HepG2 (cell line): ENCODE measurements around the gene TSHZ2. TPM values are rescaled to one million over a fixed set of nuclear protein-coding genes. Genes with fewer than 3 reads are reported as not detected.

Experiments used
- ATAC-seq: fragments of 200-7000 bp; cut with Tn5 transposase; 3 replicates; pipeline ENCODE4 v1.9.1; 2020; ENCODE audit warnings: mild to moderate bottlenecking, moderate library complexity
- BruUV-seq: library from RNA; stranded (reverse); fragments of 400-500 nt; replicated peaks from 2 replicates; lab custom pipeline; 2021; lab: Mats Ljungman, UMichigan
- CTCF ChIA-PET: fragments of 300-600 bp; formaldehyde crosslinking; extraction: SDS; loops from one replicate; lab custom pipeline; 2021; ENCODE audit warnings: low total read pairs, inconsistent platforms, low intra/inter-chr PET ratio; lab: Yijun Ruan, JAX
- POLR2A ChIA-PET: fragments of 350-600 bp; sonication (Branson Sonifier 250); formaldehyde crosslinking; loops from one replicate; lab custom pipeline; 2020; ENCODE audit warnings: antibody characterized with exemption, inconsistent platforms; lab: Yijun Ruan, JAX
- DNase-seq: peaks from one replicate; pipeline ENCODE4 v3.0.0-alpha.2; 2015; ENCODE audit warnings: low spot score
- FAIRE-seq: peaks from 3 replicates; lab custom pipeline; 2011; peaks lifted over from hg19 to GRCh38; lab: Jason Lieb, UNC
- H2AFZ ChIP-seq: one replicate; pipeline ENCODE4 v1.6.1; 2011; ENCODE audit warnings: low read length, inconsistent platforms
- H3K27ac ChIP-seq: fragments of 300-600 bp; 3 replicates; pipeline ENCODE4 v1.8.0; 2011; ENCODE audit warnings: mixed run types, mild to moderate bottlenecking, mixed read lengths, low read length, inconsistent platforms; ENCODE audit not compliant: insufficient read depth; ENCODE audit errors: extremely low read length
- H3K27me3 ChIP-seq, 2 experiments: fragments of 200-600 bp in 1 of 2; 2 replicates in 1 of 2; 3 replicates in 1 of 2; pipeline versions ENCODE4 v1.6.0 to v1.8.0; 2011; ENCODE audit warnings: low read length in 2 of 2, mild to moderate bottlenecking in 2 of 2, moderate library complexity in 2 of 2, inconsistent platforms in 1 of 2; ENCODE audit not compliant: insufficient read depth in 2 of 2, control insufficient read depth in 1 of 2
- H3K36me3 ChIP-seq, 2 experiments: fragments of 200-600 bp in 1 of 2; replicated peaks in 1 of 2; 2 replicates in 1 of 2; 3 replicates in 1 of 2; pipeline versions ENCODE4 v1.5.1 to v1.8.0; 2011; ENCODE audit warnings: low read length in 2 of 2, inconsistent platforms in 1 of 2; ENCODE audit not compliant: insufficient read depth in 2 of 2, control insufficient read depth in 1 of 2
- H3K4me1 ChIP-seq: 2 replicates; pipeline ENCODE4 v1.5.1; 2012; ENCODE audit warnings: low read length, inconsistent platforms; ENCODE audit not compliant: insufficient read depth
- H3K4me2 ChIP-seq: 2 replicates; pipeline ENCODE4 v1.6.0; 2011; ENCODE audit warnings: low read depth, low read length, inconsistent platforms
- H3K4me3 ChIP-seq, 3 experiments: fragments of 200-600 bp in 1 of 3; sonication (generic), shearing (Covaris generic) in 1 of 3; replicated peaks in 1 of 3; 2 replicates each; pipeline ENCODE4 v1.5.1; 2011 to 2016; ENCODE audit warnings: low read length in 3 of 3, inconsistent platforms in 2 of 3, low read depth in 2 of 3, mild to moderate bottlenecking in 2 of 3, control low read depth in 1 of 3, mixed read lengths in 1 of 3; ENCODE audit not compliant: insufficient read depth in 1 of 3
- H3K79me2 ChIP-seq: one replicate; pipeline ENCODE4 v1.6.1; 2011; ENCODE audit warnings: low read length, inconsistent platforms; ENCODE audit not compliant: insufficient read depth
- H3K9ac ChIP-seq: 2 replicates; pipeline ENCODE4 v1.6.0; 2011; ENCODE audit warnings: mild to moderate bottlenecking, low read depth, low read length, inconsistent platforms; ENCODE audit not compliant: insufficient read depth
- H3K9me3 ChIP-seq: 2 replicates; pipeline ENCODE4 v1.5.1; 2012; ENCODE audit warnings: mild to moderate bottlenecking, low read length
- H4K20me1 ChIP-seq: 2 replicates; pipeline ENCODE4 v1.6.0; 2011; ENCODE audit warnings: inconsistent platforms, mild to moderate bottlenecking, low read length, moderate library complexity; ENCODE audit not compliant: insufficient read depth
- CBX5 ChIP-seq: sonication (generic); formaldehyde crosslinking; IDR thresholded peaks from 2 replicates; pipeline ENCODE4 v1.4.0; 2020; ENCODE audit warnings: missing genetic modification reagents, borderline replicate concordance
- NAIF1 ChIP-seq: sonication (generic); formaldehyde crosslinking; IDR thresholded peaks from 2 replicates; pipeline ENCODE4 v1.5.0; 2020; ENCODE audit warnings: mild to moderate bottlenecking, missing genetic modification reagents, borderline replicate concordance
- NFRKB ChIP-seq: fragments of 450-650 bp; IDR thresholded peaks from 2 replicates; pipeline ENCODE4 v1.6.1; 2017
- POLR2A ChIP-seq, 2 experiments: IDR thresholded peaks; 2 replicates each; pipeline ENCODE4 v1.6.1; 2011; ENCODE audit warnings: low read depth in 2 of 2, low read length in 2 of 2, mild to moderate bottlenecking in 1 of 2, moderate library complexity in 1 of 2; ENCODE audit not compliant: insufficient read depth in 1 of 2
- ZFP36 ChIP-seq: fragments of 150-350 bp; IDR thresholded peaks from 2 replicates; pipeline ENCODE4 v1.6.1; 2018; ENCODE audit warnings: borderline replicate concordance, low read length, low read depth; ENCODE audit not compliant: partially characterized antibody
- ZNF12 ChIP-seq: sonication (generic); formaldehyde crosslinking; IDR thresholded peaks from 2 replicates; pipeline ENCODE4 v1.5.0; 2020; ENCODE audit warnings: missing genetic modification reagents
- ZNF296 ChIP-seq: sonication (generic); formaldehyde crosslinking; conservative IDR thresholded peaks from 2 replicates; pipeline ENCODE4 v1.5.0; 2020; ENCODE audit warnings: mild to moderate bottlenecking, missing genetic modification reagents
- ZNF350 ChIP-seq: sonication (generic); formaldehyde crosslinking; IDR thresholded peaks from 2 replicates; pipeline ENCODE4 v1.4.0; 2020; ENCODE audit warnings: mild to moderate bottlenecking, low read depth, missing genetic modification reagents, borderline replicate concordance
- ZNF496 ChIP-seq: sonication (generic); formaldehyde crosslinking; IDR thresholded peaks from 2 replicates; pipeline ENCODE4 v1.8.1; 2023; ENCODE audit warnings: mild to moderate bottlenecking, moderate library complexity, missing genetic modification reagents; ENCODE audit not compliant: insufficient replicate concordance
- ZNF781 ChIP-seq: sonication (generic); formaldehyde crosslinking; IDR thresholded peaks from 2 replicates; pipeline ENCODE4 v1.5.1; 2020; ENCODE audit warnings: borderline replicate concordance, mild to moderate bottlenecking, missing genetic modification reagents; ENCODE audit errors: not compliant biosample characterization
- WGBS: methylation state at CpG from one replicate; pipeline ENCODE4 v1.1.6; 2017; ENCODE audit warnings: low lambda C conversion rate; 5-methylcytosine and 5-hydroxymethylcytosine counted together
- in situ Hi-C: cut with HindIII; loops from 2 replicates; pipeline ENCODE4 v1.10.0; 2017; ENCODE audit warnings: low pct_unique_long_range_greater_than_20kb; ENCODE audit not compliant: extremely low pct_ligation_motif_present
- intact Hi-C: fragments of 100-400 bp; cut with micrococcal nuclease; formaldehyde crosslinking; loops from one replicate; pipeline ENCODE4 v1.10.0; 2022; ENCODE audit not compliant: unreplicated experiment
- polyA plus RNA-seq, 8 experiments: library from polyadenylated mRNA; depleted of rRNA in 3 of 8; stranded (reverse) in 7 of 8; unstranded in 1 of 8; fragments of >200 nt; fragmentation: Illumina TruSeq in 4 of 8; extraction: Trizol in 4 of 8; gene quantifications; 2 replicates each; pipeline versions ENCODE4 v1.2.1 to v1.2.3, GENCODE V29; 2011 to 2016; ENCODE audit warnings: low read depth in 4 of 8, missing spikeins in 1 of 8, mixed read lengths in 1 of 8; ENCODE audit not compliant: insufficient read depth in 1 of 8
- total RNA-seq, 5 experiments: library from RNA; depleted of rRNA; stranded (reverse); fragments of >200 nt; fragmentation: Illumina TruSeq; extraction: Trizol; gene quantifications; 2 replicates each; pipeline ENCODE4 v1.2.3, GENCODE V29; 2016; ENCODE audit warnings: low read depth in 1 of 5
- TF ChIP-seq, protein P1 (sequence below): sonication (generic); formaldehyde crosslinking; IDR thresholded peaks from 2 replicates; pipeline ENCODE4 v1.5.0; 2020; ENCODE audit warnings: mild to moderate bottlenecking, missing genetic modification reagents
- TF ChIP-seq, protein P2 (sequence below): sonication (generic); formaldehyde crosslinking; IDR thresholded peaks from 2 replicates; pipeline ENCODE4 v1.9.0; 2021; ENCODE audit warnings: missing genetic modification reagents, borderline replicate concordance
- TF ChIP-seq, protein P3 (sequence below): sonication (generic); formaldehyde crosslinking; IDR thresholded peaks from 2 replicates; pipeline ENCODE4 v1.4.0; 2020; ENCODE audit warnings: missing genetic modification reagents, mild to moderate bottlenecking, borderline replicate concordance
- TF ChIP-seq, protein P4 (sequence below): sonication (generic); formaldehyde crosslinking; IDR thresholded peaks from 2 replicates; pipeline ENCODE4 v1.4.0; 2020; ENCODE audit warnings: missing genetic modification reagents, mild to moderate bottlenecking, borderline replicate concordance

The TSHZ2 gene
- total and polyA plus RNA-seq, 2 of the 13 experiments (the other 11 are each of a cell fraction or from before 2014, with no cell fraction given), result 0.01 TPM; not detected in 1

DNA sequence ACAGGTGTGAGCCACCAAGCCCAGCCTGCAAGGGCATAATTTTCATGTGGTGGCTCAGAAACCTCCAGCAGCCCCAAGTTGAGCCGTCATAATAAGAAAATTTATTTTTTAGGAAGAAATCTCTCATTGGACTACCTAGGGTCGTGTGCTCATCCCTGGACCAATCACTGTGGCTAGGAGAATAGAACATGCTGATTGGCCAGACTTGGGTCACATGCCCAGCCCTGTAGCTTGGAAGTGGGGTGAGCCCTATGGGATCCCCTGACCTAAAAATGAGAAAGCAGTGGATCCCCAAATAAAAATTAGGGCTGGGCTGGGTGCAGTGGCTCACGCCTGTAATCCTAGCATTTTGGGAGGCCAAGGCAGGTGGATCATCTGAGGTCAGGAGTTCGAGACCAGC lies 466.2 kb downstream of the TSHZ2 start (continued):
- TF ChIP-seq, protein P1, sequence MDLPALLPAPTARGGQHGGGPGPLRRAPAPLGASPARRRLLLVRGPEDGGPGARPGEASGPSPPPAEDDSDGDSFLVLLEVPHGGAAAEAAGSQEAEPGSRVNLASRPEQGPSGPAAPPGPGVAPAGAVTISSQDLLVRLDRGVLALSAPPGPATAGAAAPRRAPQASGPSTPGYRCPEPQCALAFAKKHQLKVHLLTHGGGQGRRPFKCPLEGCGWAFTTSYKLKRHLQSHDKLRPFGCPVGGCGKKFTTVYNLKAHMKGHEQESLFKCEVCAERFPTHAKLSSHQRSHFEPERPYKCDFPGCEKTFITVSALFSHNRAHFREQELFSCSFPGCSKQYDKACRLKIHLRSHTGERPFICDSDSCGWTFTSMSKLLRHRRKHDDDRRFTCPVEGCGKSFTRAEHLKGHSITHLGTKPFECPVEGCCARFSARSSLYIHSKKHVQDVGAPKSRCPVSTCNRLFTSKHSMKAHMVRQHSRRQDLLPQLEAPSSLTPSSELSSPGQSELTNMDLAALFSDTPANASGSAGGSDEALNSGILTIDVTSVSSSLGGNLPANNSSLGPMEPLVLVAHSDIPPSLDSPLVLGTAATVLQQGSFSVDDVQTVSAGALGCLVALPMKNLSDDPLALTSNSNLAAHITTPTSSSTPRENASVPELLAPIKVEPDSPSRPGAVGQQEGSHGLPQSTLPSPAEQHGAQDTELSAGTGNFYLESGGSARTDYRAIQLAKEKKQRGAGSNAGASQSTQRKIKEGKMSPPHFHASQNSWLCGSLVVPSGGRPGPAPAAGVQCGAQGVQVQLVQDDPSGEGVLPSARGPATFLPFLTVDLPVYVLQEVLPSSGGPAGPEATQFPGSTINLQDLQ, result no peak
- no peak for TF ChIP-seq NAIF1 (CRISPR knock-in tag)
- no peak for TF ChIP-seq ZNF350 (CRISPR knock-in tag)
- TF ChIP-seq, protein P2, sequence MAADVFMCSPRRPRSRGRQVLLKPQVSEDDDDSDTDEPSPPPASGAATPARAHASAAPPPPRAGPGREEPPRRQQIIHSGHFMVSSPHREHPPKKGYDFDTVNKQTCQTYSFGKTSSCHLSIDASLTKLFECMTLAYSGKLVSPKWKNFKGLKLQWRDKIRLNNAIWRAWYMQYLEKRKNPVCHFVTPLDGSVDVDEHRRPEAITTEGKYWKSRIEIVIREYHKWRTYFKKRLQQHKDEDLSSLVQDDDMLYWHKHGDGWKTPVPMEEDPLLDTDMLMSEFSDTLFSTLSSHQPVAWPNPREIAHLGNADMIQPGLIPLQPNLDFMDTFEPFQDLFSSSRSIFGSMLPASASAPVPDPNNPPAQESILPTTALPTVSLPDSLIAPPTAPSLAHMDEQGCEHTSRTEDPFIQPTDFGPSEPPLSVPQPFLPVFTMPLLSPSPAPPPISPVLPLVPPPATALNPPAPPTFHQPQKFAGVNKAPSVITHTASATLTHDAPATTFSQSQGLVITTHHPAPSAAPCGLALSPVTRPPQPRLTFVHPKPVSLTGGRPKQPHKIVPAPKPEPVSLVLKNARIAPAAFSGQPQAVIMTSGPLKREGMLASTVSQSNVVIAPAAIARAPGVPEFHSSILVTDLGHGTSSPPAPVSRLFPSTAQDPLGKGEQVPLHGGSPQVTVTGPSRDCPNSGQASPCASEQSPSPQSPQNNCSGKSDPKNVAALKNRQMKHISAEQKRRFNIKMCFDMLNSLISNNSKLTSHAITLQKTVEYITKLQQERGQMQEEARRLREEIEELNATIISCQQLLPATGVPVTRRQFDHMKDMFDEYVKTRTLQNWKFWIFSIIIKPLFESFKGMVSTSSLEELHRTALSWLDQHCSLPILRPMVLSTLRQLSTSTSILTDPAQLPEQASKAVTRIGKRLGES (CRISPR knock-in tag), result no peak
- TF ChIP-seq CBX5 (CRISPR knock-in tag), result no peak
- no peak for TF ChIP-seq ZNF296 (CRISPR knock-in tag)
- no peak for TF ChIP-seq POLR2A (IDR thresholded peaks at IDR 0.05; ENCODE audit: insufficient read depth in 1 of 2, low read depth in 2 of 2, low read length in 2 of 2)
- TF ChIP-seq NFRKB, result no peak

DNA sequence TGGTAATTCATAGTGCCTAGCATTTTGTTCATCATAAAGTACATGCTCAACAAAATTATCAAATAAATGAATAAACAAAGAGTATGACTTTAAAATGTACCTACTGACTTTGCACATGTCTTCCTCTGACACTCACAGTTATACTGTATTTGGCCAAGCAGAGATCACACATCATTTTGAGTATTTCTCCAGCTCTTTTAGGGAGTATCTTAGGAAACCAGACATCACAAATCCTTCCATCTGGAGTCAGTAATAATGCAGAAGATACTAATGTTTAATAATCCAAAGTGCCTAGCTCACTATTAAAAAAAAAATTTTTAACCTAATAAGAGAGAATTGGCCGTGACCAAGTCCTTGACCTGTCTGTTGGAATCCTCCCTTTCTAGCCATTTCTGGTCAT lies 466.9 kb downstream of the TSHZ2 start:
- Histone ChIP-seq H2AFZ (no peak overlapping the region), H3K79me2 (no peaks in the 10 kb centered on the region), H3K4me2 (no peak overlapping the region), H3K4me1 (peaks cover 1% of the 10 kb centered on the region; the same call in 1 of the 2 replicates), H3K9me3 (no peaks in the 10 kb centered on the region), H3K36me3 (no peaks in the 10 kb centered on the region), H3K27ac (no peak overlapping the region), H3K9ac (no peak overlapping the region), H4K20me1 (no peaks in the 10 kb centered on the region), H3K27me3 (peaks cover 0 to 6% of the 10 kb centered on the region in 2 experiments; a peak in 1 of 5 replicates), H3K4me3 (no peak overlapping the region)
- ChIA-PET POLR2A (no interaction called here), CTCF (no interaction called here)
- 52% methylated on average over 1 of the region's 1 CpG for WGBS
- no TSS peak for BruUV-seq
- FAIRE-seq (no peak), DNase-seq (no peak), ATAC-seq (no peak)
- intact Hi-C loops (no loop called here), in situ Hi-C loops (no loop called here)
- TF ChIP-seq ZNF496 (CRISPR knock-in tag) (no peak), ZNF781 (CRISPR knock-in tag) (no peak), ZNF12 (CRISPR knock-in tag) (no peak), ZFP36 (no peak)
- TF ChIP-seq, protein P3, sequence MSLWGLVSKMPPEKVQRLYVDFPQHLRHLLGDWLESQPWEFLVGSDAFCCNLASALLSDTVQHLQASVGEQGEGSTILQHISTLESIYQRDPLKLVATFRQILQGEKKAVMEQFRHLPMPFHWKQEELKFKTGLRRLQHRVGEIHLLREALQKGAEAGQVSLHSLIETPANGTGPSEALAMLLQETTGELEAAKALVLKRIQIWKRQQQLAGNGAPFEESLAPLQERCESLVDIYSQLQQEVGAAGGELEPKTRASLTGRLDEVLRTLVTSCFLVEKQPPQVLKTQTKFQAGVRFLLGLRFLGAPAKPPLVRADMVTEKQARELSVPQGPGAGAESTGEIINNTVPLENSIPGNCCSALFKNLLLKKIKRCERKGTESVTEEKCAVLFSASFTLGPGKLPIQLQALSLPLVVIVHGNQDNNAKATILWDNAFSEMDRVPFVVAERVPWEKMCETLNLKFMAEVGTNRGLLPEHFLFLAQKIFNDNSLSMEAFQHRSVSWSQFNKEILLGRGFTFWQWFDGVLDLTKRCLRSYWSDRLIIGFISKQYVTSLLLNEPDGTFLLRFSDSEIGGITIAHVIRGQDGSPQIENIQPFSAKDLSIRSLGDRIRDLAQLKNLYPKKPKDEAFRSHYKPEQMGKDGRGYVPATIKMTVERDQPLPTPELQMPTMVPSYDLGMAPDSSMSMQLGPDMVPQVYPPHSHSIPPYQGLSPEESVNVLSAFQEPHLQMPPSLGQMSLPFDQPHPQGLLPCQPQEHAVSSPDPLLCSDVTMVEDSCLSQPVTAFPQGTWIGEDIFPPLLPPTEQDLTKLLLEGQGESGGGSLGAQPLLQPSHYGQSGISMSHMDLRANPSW (CRISPR knock-in tag), result no peak
- TF ChIP-seq, protein P4, sequence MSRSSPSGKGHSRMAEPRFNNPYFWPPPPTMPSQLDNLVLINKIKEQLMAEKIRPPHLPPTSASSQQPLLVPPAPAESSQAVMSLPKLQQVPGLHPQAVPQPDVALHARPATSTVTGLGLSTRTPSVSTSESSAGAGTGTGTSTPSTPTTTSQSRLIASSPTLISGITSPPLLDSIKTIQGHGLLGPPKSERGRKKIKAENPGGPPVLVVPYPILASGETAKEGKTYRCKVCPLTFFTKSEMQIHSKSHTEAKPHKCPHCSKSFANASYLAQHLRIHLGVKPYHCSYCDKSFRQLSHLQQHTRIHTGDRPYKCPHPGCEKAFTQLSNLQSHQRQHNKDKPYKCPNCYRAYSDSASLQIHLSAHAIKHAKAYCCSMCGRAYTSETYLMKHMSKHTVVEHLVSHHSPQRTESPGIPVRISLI (CRISPR knock-in tag), result no peak
